GM12864 (cell line): Measurements from ENCODE around the gene VPS36.

ENCODE experiments used
- DNase-seq: peaks from one replicate; pipeline ENCODE4 v3.0.0-alpha.2; 2011; ENCODE audit warnings: low read depth
- H3K4me3 ChIP-seq: 2 replicates; pipeline ENCODE4 v1.5.1; 2011; ENCODE audit warnings: mild to moderate bottlenecking, low read depth, low read length, control low read depth
- TF ChIP-seq, protein P1 (sequence below): IDR thresholded peaks from 2 replicates; pipeline ENCODE4 v1.5.1; 2011; ENCODE audit warnings: low read depth, mild to moderate bottlenecking, moderate library complexity, low read length, control low read depth, inconsistent platforms; ENCODE audit errors: missing control alignments

Gene VPS36

GRCh38 chr13:52393572-52394357 is 56.7 kb downstream of the VPS36 start:
- TF ChIP-seq, protein P1, sequence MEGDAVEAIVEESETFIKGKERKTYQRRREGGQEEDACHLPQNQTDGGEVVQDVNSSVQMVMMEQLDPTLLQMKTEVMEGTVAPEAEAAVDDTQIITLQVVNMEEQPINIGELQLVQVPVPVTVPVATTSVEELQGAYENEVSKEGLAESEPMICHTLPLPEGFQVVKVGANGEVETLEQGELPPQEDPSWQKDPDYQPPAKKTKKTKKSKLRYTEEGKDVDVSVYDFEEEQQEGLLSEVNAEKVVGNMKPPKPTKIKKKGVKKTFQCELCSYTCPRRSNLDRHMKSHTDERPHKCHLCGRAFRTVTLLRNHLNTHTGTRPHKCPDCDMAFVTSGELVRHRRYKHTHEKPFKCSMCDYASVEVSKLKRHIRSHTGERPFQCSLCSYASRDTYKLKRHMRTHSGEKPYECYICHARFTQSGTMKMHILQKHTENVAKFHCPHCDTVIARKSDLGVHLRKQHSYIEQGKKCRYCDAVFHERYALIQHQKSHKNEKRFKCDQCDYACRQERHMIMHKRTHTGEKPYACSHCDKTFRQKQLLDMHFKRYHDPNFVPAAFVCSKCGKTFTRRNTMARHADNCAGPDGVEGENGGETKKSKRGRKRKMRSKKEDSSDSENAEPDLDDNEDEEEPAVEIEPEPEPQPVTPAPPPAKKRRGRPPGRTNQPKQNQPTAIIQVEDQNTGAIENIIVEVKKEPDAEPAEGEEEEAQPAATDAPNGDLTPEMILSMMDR, result no peak
- H3K4me3 ChIP-seq, result no peak overlapping the region
- no peak for DNase-seq

DNA sequence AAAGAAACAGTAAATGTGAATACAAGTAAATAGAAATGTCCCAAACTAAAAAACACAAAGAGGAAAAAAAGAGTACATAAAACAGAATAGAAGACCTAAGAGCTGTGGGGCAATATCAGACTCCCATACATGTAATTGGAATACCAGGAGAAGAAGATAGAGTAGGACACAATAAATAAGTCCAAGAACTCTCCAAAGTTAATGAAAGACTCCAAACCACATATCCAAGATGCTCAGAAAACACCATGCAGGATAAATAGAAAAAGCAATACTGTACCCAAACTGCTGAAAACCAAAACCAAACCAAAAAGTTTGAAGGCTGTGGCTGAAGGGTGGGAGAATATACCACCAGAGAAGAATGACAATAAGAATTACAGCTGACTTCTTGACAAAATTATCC is 62.7 kb downstream of the VPS36 start:
- DNase-seq, result no peak
- TF ChIP-seq, protein P1, result no peak
- H3K4me3 ChIP-seq, result no peak overlapping the region

GRCh38 chr13:52385870-52386269 is 64.6 kb downstream of the VPS36 start:
- DNase-seq, result no peak
- no peak overlapping the region for H3K4me3 ChIP-seq
- TF ChIP-seq, protein P1, result no peak

DNA sequence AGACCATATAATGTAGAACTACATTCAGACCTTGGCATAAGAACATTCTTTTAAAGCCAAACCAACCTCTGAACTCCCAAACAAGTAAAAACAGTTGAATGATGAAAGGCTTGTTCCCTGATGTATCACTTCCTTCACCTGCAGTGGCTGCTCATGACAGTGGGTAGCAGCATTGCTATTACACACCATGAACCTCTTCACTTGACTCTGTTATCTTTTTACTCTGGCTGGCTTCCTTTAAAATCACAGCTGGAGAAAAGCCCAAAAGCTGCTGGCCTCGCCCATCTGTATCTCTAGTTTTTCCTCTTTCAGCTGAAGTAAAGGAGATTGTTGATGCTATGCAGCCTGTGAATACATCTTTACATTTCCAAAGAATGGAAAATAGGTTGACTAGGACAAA is 67.1 kb downstream of the VPS36 start:
- H3K4me3 ChIP-seq, result no peak overlapping the region
- TF ChIP-seq, protein P1, result no peak
- DNase-seq, result no peak

- no peak for DNase-seq
- TF ChIP-seq, protein P1, result no peak
- H3K4me3 ChIP-seq, result no peak overlapping the region
These were observed 72.1 kb downstream of the VPS36 start for GRCh38 chr13:52378312-52378711.

DNA sequence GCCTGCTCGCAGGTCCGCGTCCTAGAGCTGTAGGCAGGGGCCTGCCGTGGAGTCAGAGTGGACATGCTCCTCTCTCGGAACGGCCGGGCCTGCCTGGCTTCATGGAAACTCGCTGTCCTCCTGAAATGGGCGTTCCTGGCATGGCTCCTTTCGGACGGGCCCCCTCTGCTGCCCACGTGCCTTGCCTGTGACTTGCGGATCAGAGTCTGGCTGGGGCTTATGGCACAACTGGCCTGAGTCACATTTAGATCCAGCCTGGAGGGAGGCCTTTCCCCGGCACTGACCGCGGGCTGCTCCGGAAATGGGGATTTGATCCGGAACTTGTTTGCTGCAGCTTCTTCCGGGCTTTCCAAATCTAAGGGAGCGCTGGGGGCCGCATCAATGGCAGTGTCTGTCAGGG is 72.5 kb downstream of the VPS36 start:
- no peak overlapping the region for H3K4me3 ChIP-seq
- DNase-seq, result no peak
- TF ChIP-seq, protein P1, result no peak

GRCh38 chr13:52374873-52375411 is 75.5 kb downstream of the VPS36 start:
- H3K4me3 ChIP-seq, result no peak overlapping the region
- DNase-seq, result no peak
- TF ChIP-seq, protein P1, result no peak
